Stimulated activated CD4-positive, alpha-beta T cell treated with anti-CD3 and anti-CD28 coated beads, Interleukin-2, amount 100 ng/mL, for 24 hours (primary cell): Measurements from ENCODE around the gene NUP153.
A peak's percentile ranks its signal among the peaks of the same experiment; 100 is the strongest.
"Not testable (repeated sequence)": the region's sequence is repeated elsewhere in the genome, so short reads cannot be mapped to it uniquely, and the experiment has no call there.

ENCODE experiments used
- DNase-seq, 2 donors: peaks; one replicate each; pipeline ENCODE4 v3.0.0-alpha.2; 2020

The NUP153 gene

DNA sequence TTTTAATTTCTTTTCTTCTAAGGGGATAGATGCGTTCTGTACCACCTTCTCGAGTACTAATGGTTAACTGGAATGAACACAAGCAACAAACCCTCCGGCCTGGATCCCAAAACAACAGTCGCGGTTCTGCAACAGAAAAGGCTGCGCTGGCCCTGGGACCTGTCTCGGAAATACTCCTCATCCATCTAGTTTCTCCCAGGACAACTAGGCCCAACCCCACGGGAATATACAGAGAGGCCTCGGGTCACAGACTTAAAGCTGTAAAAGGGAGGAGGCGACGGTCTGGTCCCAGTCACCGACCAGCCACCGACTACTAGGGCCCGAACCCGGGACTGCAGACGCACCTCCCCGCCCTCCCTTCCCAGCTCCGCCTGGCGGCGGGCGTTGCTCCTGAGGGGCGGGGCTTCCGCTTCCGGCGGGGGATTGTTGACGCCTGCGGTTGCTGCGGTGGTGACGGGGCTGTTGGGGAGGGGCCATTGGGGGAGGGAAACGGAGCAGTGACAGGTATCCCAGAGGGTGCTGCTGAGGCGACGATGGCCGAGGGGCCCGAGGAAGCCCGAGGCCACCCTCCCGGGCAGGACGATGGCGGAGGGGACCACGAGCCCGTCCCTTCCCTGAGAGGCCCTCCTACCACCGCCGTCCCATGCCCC, 106.7 kb downstream of the NUP153 start, which contains the start of gene FAM8A1:
TSS of gene FAM8A1 (plus strand) at position 426 of the 650 bp plus-strand sequence. CDS start at position 534, 108 bp downstream.
- DNase-seq: peak; percentile 97

DNA sequence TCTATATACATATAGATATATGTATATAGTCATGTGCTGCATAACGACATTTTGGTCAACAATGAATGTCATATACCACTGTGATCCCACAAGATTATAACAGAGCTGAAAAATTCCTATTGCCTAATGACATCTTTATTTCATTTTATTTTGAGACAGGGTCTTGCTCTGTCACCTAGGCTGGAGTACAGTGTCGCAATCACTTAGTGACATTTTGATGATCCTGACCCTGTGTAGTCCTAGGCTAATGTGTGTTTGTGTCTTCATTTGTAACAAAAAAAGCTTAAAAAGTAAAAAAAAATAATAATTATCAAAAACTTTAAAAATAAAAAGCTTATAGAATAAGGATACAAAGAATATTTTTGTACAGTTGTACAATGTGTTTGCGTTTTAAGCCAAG, 110.6 kb downstream of the NUP153 start:
- no peak for DNase-seq

DNA sequence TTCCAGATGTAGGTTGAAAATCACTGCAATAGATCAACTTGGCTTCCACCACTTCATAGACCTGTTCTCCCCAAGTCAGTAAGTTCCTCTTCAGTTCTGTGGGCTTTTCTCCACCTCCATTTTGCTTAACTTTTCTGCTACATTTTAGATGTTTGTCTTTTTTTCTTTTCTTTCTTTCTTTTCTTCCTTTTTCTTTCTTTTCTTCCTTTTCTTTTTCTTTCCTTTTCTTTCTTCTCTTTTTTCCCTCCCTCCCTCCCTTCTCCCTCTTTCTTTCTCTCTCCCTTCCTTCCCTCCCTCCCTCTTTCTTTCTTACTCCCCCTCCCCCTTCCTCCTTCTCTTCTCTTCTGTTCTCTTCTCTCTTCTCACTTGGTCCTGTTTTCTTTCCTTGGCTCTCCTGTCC, 113.5 kb downstream of the NUP153 start:
- no peak for DNase-seq

GRCh38 chr6:17591287-17591686, 115.4 kb downstream of the NUP153 start:
- no peak for DNase-seq

DNA sequence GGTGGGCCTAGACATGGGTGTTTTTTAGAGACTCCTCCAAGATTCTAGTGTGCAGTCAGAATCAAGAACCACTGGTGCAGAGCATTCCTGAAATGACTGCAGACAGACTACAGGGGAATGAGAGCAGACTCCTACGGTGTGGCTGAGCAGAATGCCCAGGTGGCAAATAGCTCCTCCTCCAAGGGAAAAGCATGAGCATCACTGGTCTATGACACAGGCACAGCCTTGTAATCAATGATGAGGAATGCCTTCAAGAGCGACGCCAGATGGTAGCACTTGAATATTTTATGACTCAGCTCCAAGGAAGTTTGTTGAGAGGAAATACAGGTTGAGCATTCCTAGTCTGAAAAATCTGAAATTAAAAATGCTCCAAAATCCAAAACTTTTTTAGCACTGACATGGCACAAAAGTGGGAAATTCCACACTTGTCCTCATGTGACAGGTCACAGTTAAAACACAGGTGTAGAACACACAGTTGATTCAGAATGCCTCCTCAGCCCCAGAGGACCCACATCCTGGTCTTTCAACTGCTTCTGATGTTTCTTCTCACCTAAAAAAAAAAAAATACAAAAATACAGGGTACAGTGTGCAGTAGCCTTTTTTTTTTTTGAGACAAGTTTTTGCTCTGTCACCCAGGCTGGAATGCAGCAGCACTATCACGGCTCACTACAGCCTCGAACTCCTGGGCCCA, 117.2 kb downstream of the NUP153 start:
- DNase-seq: no peak

DNA sequence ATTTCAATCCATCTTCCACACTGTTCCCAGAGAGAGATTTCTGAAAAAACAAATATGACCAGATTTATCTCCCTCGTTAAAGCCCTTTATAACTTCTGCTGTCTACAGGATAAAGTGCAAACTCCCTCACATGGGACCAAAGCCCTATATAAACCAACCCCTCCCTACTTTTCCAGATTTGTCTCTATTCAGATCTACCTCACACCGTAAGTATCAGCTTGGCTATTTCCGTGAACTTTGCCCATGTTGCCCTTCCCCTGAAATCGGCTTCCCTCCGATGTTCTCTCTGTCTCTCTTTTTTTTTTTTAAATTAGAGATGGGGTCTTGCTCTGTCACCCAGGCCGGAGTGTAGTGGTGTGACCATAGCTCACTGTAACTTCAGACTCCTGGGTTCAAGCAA, 118.7 kb downstream of the NUP153 start:
- DNase-seq: no peak

DNA sequence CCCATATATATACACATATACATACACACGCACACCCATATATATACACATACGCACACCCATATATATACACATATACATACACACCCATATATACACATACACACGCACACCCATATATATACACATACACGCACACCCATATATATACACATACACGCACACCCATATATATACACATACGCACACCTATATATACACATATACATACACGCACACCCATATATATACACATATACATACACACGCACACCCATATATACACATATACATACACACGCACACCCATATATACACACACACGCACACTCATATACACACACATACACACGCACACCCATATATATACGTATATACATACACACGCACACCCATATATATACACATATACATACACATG, 120.1 kb downstream of the NUP153 start:
- not testable (repeated sequence) for DNase-seq

DNA sequence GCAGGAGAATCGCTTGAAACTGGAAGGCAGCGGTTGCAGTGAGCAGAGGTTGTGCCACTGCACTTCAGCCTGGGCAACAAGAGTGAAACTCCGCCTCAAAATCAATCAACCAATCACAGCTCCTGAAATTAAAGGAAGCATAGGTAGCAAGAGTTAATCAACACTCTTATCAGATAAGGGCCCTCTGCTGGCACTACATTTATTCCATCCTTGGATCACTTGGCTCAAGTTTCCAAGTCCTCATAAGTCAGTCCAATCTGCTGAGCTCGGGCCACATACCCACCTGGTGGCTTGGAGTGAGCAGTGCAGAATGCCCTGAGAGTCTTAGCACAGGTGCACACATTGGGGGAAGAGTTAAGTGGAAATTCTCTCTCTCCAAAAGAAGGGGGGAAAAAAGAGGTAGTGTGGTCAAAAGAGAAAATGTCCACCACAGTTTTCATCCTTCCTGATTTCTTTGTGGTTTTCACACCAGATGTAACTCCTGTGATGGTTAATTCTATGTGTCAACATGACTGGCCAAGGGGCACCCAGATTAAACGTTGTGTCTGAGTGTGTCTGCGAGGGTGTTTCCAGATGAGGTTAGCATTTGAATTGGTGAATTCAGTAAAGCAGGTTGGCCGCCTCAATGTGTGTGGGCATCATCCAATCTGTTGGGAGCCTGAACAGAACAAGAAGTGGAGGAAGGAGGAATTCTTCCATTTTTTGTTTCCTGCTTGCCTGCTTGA, 120.8 kb downstream of the NUP153 start:
- DNase-seq: no peak

DNA sequence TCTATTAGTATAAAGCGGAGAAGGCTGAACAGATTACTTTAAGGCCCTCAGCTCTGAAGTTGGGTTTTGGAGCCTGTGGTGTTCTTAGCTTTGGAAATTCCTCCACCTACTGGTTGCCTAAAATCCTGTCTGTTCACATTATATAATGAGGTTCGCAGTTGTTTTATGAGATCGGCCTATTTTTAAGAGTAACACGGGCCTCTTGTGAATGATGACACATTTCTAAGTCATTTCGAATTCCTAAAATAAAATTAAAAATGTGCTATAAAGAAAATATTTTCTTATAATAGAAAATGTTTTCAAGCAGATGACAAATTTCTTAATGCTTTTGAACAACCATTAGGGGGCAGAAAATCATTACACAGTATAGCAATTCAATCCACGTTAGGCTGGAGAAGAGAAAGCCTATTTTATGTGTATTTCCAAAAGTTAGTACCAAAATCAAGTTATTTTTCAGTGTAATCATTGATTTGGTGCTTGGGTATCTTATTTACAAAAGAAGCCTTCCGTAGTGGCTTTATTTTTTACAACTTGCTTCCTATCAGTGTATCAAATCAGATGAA, 122.4 kb downstream of the NUP153 start:
- no peak for DNase-seq

DNA sequence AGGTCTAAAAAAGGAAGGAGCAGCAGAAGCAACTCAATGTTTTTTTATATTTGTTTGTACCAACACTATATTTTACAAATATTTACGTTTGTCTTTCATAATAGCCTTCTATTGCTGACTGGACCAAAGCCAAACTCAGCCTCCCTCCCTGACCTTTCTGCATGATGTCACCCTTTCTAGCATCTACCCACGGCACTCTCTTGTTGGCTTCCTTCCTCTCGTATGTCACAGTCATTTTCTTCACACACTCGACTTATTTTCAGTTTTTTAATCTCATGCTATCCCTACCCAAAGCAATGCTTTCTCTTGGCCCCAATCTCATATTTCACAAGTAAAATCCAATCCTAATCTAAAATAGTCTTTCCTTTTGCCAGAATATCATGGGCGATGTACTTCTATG, 122.9 kb downstream of the NUP153 start:
- DNase-seq: no peak

DNA sequence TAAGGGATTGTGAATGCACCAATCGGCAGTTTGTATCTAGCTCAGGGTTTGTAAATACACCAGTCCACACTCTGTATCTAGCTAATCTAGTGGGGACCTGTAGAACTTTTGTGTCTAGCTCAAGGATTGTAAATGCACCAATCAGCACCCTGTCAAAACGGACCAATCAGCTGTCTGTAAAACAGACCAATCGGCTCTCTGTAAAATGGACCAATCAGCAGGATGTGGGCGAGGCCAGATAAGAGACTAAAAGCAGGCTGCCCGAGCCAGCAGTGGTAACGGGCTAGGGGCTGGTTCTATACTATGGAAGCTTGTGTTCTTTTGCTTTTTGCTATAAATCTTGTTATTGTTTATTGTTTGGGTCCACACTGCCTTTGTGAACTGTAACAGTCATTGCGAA, 125.4 kb downstream of the NUP153 start:
- not testable (repeated sequence) for DNase-seq

- peak in 1 of 2 donors; percentile 51 for DNase-seq
These were observed 126.1 kb downstream of the NUP153 start for GRCh38 chr6:17580518-17581048.

DNA sequence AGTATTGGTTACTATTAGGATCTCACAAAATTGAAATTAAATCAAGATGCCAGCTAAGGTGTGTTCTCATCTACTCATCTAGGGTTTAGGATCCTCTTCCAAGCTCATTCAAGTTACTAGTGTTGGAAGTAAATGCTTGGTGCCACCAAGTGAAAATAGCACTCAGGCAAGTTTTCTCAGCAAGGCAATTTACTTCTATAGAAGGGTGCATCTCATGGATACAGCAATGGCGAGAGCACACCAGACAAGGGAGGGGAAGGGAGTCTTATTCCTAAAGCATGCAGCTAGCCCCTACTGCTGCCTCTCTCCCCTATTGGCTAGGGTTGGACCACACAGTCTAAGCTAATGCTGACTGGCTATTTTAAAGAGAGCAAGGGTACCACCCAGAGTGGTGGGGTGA, 129.7 kb downstream of the NUP153 start:
- no peak for DNase-seq

- no peak for DNase-seq
These were observed 131.7 kb downstream of the NUP153 start for GRCh38 chr6:17574866-17575560.

DNA sequence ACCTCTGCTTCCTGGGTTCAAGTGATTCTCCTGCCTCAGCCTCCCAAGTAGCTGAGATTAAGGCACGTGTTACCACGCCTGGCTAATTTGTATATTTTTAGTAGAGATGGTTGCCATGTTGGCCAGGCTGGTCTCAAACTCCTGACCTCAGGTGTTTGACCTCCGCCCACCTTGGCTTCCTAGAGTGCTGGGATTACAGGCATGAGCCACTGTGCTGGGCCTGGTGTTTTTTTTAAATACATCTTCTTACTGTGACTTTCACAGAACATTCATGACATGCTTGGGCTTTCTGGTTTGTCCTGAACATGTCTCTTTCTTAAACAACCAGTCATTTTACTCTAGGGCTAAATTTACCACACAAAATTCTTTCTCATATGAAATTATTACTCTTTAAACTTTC, 141.3 kb downstream of the NUP153 start:
- no peak for DNase-seq
